ENCODE results near the gene ROR1. TPM values are rescaled to one million over a fixed set of nuclear protein-coding genes. Genes with fewer than 3 reads are reported as not detected.

ROR1 gene
- total and polyA plus RNA-seq, 3 donors from 2014 or later: 3.3 to 5.1 (median 4.6) TPM

- Histone ChIP-seq H3K36me3 (ENCODE audit: low read depth, missing control alignments) (no peaks in the 10 kb centered on the region), H3K4me1 (no peaks in the 10 kb centered on the region), H3K27ac (no peak overlapping the region), H3K27me3 (no peaks in the 10 kb centered on the region), H3K9me3 (no peaks in the 10 kb centered on the region), H3K4me3 (no peak overlapping the region)
- no peak for DNase-seq
- TF ChIP-seq, protein P1, sequence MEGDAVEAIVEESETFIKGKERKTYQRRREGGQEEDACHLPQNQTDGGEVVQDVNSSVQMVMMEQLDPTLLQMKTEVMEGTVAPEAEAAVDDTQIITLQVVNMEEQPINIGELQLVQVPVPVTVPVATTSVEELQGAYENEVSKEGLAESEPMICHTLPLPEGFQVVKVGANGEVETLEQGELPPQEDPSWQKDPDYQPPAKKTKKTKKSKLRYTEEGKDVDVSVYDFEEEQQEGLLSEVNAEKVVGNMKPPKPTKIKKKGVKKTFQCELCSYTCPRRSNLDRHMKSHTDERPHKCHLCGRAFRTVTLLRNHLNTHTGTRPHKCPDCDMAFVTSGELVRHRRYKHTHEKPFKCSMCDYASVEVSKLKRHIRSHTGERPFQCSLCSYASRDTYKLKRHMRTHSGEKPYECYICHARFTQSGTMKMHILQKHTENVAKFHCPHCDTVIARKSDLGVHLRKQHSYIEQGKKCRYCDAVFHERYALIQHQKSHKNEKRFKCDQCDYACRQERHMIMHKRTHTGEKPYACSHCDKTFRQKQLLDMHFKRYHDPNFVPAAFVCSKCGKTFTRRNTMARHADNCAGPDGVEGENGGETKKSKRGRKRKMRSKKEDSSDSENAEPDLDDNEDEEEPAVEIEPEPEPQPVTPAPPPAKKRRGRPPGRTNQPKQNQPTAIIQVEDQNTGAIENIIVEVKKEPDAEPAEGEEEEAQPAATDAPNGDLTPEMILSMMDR (IDR thresholded peaks at IDR 0.05): no peak
- no peak for TF ChIP-seq POLR2A (IDR thresholded peaks at IDR 0.05)
- intact Hi-C loops (cut with DNase I; ENCODE audit: low total_unique reads): no loop called here
- WGBS, 2 donors: 62 to 71% methylated on average over 7 of the region's 7 CpGs
These were observed 201.7 kb downstream of the ROR1 start for GRCh38 chr1:63975481-63975880.

GRCh38 chr1:63976006-63976405 is 202.2 kb downstream of the ROR1 start:
- intact Hi-C loops (cut with DNase I; ENCODE audit: low total_unique reads): no loop called here
- Histone ChIP-seq H3K27me3 (no peaks in the 10 kb centered on the region), H3K4me1 (no peaks in the 10 kb centered on the region), H3K4me3 (no peak overlapping the region), H3K27ac (no peak overlapping the region), H3K36me3 (ENCODE audit: low read depth, missing control alignments) (no peaks in the 10 kb centered on the region), H3K9me3 (no peaks in the 10 kb centered on the region)
- TF ChIP-seq, protein P1 (IDR thresholded peaks at IDR 0.05): no peak
- no peak for DNase-seq
- 85 to 90% methylated on average over 1 of the region's 1 CpG for WGBS, 2 donors

GRCh38 chr1:63977466-63977865 is 203.6 kb downstream of the ROR1 start:
- Histone ChIP-seq H3K36me3 (ENCODE audit: low read depth, missing control alignments) (no peaks in the 10 kb centered on the region), H3K27ac (no peak overlapping the region), H3K4me1 (no peaks in the 10 kb centered on the region), H3K9me3 (no peaks in the 10 kb centered on the region), H3K4me3 (no peak overlapping the region), H3K27me3 (no peaks in the 10 kb centered on the region)
- no peak for DNase-seq
- intact Hi-C loops (cut with DNase I; ENCODE audit: low total_unique reads): no loop called here
- WGBS, 2 donors: 88 to 100% methylated on average over 1 of the region's 1 CpG
- TF ChIP-seq POLR2A (IDR thresholded peaks at IDR 0.05): no peak
- TF ChIP-seq, protein P1 (IDR thresholded peaks at IDR 0.05): no peak

- Histone ChIP-seq H3K9me3 (no peaks in the 10 kb centered on the region), H3K4me1 (no peaks in the 10 kb centered on the region), H3K27me3 (no peaks in the 10 kb centered on the region), H3K4me3 (no peak overlapping the region), H3K27ac (no peak overlapping the region), H3K36me3 (ENCODE audit: low read depth, missing control alignments) (no peaks in the 10 kb centered on the region)
- TF ChIP-seq, protein P1 (IDR thresholded peaks at IDR 0.05): no peak
- no peak for TF ChIP-seq POLR2A (IDR thresholded peaks at IDR 0.05)
- intact Hi-C loops (cut with DNase I; ENCODE audit: low total_unique reads): no loop called here
- no peak for DNase-seq
- WGBS, 2 donors: 79 to 85% methylated on average over 3 of the region's 3 CpGs
These were observed 207.1 kb downstream of the ROR1 start for GRCh38 chr1:63980740-63981407.

DNA sequence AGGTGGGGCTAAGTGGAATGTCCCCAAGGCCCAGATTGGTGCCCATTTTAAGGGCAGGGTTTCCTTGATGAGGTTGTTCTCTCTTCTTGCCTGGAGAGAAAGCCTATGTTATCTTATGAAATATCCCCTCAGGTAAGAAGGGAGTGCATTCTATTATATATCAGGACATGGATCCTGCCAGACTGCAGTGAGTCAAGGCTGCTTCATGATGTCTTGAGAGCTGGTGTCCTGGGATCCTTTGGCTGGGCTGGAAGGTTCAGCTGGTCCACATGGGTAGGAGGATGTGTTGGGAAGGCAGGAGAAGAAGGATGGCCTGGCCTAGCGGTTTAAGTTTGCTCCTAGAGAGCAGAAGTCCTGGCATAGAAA is 207.6 kb downstream of the ROR1 start:
- Histone ChIP-seq H3K36me3 (ENCODE audit: low read depth, missing control alignments) (no peaks in the 10 kb centered on the region), H3K9me3 (no peaks in the 10 kb centered on the region), H3K27ac (no peak overlapping the region), H3K27me3 (no peaks in the 10 kb centered on the region), H3K4me3 (no peak overlapping the region), H3K4me1 (no peaks in the 10 kb centered on the region)
- TF ChIP-seq, protein P1 (IDR thresholded peaks at IDR 0.05): no peak
- TF ChIP-seq POLR2A (IDR thresholded peaks at IDR 0.05): no peak
- 79 to 81% methylated on average over 1 of the region's 1 CpG for WGBS, 2 donors
- no peak for DNase-seq
- intact Hi-C loops (cut with DNase I; ENCODE audit: low total_unique reads): no loop called here

All from testis (tissue), 3 donors.